SU-DHL-6 (cell line): ENCODE measurements around the gene KCNN2.

ENCODE experiments used
- H2AFZ ChIP-seq: fragments of 200-600 bp; sonication (generic); 2 replicates; pipeline ENCODE4 v1.6.1; 2014; ENCODE audit warnings: low read depth, mild to moderate bottlenecking, moderate library complexity, mixed read lengths, antibody characterized with exemption, low read length; ENCODE audit not compliant: severe bottlenecking
- H3F3A ChIP-seq: fragments of 200-600 bp; shearing (Covaris generic); 2 replicates; pipeline ENCODE4 v1.6.0; 2016; ENCODE audit warnings: antibody characterized with exemption, mild to moderate bottlenecking; ENCODE audit not compliant: insufficient read depth
- H3K27ac ChIP-seq: fragments of 200-600 bp; sonication (generic); 2 replicates; pipeline ENCODE4 v1.5.1; 2016; ENCODE audit warnings: low read depth, mild to moderate bottlenecking, low read length, moderate library complexity, mixed read lengths
- H3K27me3 ChIP-seq: fragments of 200-600 bp; sonication (generic), shearing (Covaris generic); 2 replicates; pipeline ENCODE4 v1.6.0; 2014; ENCODE audit warnings: mild to moderate bottlenecking, low read length
- H3K36me3 ChIP-seq: fragments of 200-600 bp; sonication (generic); 2 replicates; pipeline ENCODE4 v1.6.1; 2014; ENCODE audit warnings: mild to moderate bottlenecking, low read length, mixed read lengths
- H3K4me2 ChIP-seq: fragments of 300-600, 200-600 bp; shearing (Covaris generic), sonication (generic); 2 replicates; pipeline ENCODE4 v1.6.0; 2014; ENCODE audit warnings: low read length, low read depth, mild to moderate bottlenecking; ENCODE audit not compliant: poor library complexity, severe bottlenecking
- H3K4me3 ChIP-seq: fragments of 200-600 bp; sonication (generic); 2 replicates; pipeline ENCODE4 v1.5.1; 2014; ENCODE audit warnings: antibody characterized with exemption, low read length, mild to moderate bottlenecking, mixed read lengths; ENCODE audit not compliant: insufficient read depth, poor library complexity, severe bottlenecking
- H3K79me2 ChIP-seq: fragments of 200-600 bp; sonication (generic); 2 replicates; pipeline ENCODE4 v1.6.1; 2014; ENCODE audit warnings: mild to moderate bottlenecking, low read length, moderate library complexity; ENCODE audit not compliant: insufficient read depth
- H3K9ac ChIP-seq: fragments of 200-600 bp; sonication (generic); 2 replicates; pipeline ENCODE4 v1.7.0; 2014; ENCODE audit warnings: mild to moderate bottlenecking, low read length
- H3K9me2 ChIP-seq: fragments of 200-600 bp; sonication (generic); replicated peaks from 2 replicates; pipeline ENCODE4 v1.6.1; 2014; ENCODE audit warnings: low read length; ENCODE audit not compliant: insufficient read depth
- H3K9me3 ChIP-seq: fragments of 200-600 bp; sonication (generic); 2 replicates; pipeline ENCODE4 v1.6.1; 2014; ENCODE audit warnings: low read length, mixed read lengths; ENCODE audit not compliant: insufficient read depth
- H4K20me1 ChIP-seq: fragments of 200-600 bp; sonication (generic); 2 replicates; pipeline ENCODE4 v1.6.1; 2014; ENCODE audit warnings: low read depth, mild to moderate bottlenecking, antibody characterized with exemption, low read length, moderate library complexity, mixed read lengths
- EZH2phosphoT487 ChIP-seq: fragments of 200-600 bp; sonication (generic), shearing (Covaris generic); conservative IDR thresholded peaks from 2 replicates; pipeline ENCODE4 v1.6.1; 2018; ENCODE audit warnings: mild to moderate bottlenecking, antibody characterized with exemption, low read length, moderate library complexity, mixed read lengths
- TF ChIP-seq, protein P1 (sequence below): fragments of 200-600 bp; sonication (generic); IDR thresholded peaks from one replicate; pipeline ENCODE4 v1.5.1; 2017; ENCODE audit warnings: antibody characterized with exemption, mild to moderate bottlenecking, low read length, moderate library complexity; ENCODE audit not compliant: insufficient read depth, poor library complexity, severe bottlenecking

Gene KCNN2

DNA sequence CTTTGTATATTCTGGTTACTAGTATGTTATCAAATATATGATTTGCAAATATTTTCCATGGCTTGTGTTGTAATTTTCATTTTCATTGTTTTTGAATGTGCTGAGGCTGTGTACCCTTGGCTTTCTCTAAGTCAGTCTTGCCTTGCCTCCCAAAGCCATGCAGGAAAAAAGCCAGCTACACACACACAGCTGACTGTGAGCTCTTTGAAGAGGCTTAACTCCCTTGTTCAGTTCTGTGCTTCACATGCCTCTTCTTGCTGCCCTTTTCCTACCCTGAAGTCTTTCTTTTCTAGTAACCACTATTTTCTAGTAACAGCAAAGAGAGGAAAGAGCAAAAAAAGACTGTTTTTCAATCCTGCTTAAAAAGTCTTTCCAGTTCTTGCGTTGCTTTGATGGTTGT, 53.9 kb downstream of the KCNN2 start:
- H3K79me2 ChIP-seq = no peaks in the 10 kb centered on the region

DNA sequence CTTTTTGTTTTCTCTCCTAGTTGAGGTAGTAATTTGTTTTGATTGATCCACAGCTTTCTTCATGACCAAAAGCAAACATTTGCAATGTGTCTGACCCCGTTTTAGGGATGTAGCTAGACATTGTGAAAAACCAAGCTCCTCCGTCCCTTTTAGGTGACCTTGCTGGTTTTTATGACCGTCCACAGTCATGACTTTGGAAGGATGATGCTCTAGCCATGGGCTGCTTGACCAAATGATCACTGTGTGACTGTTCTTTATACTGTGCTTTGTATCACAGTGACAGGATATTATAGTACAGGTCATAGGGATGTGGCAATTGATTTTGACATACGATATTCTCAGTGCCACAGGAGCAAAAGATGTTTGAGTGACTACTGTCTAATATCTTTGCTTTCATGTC, 54.4 kb downstream of the KCNN2 start:
- H3K9me2 ChIP-seq = no peaks in the 10 kb centered on the region
- TF ChIP-seq, protein P1, sequence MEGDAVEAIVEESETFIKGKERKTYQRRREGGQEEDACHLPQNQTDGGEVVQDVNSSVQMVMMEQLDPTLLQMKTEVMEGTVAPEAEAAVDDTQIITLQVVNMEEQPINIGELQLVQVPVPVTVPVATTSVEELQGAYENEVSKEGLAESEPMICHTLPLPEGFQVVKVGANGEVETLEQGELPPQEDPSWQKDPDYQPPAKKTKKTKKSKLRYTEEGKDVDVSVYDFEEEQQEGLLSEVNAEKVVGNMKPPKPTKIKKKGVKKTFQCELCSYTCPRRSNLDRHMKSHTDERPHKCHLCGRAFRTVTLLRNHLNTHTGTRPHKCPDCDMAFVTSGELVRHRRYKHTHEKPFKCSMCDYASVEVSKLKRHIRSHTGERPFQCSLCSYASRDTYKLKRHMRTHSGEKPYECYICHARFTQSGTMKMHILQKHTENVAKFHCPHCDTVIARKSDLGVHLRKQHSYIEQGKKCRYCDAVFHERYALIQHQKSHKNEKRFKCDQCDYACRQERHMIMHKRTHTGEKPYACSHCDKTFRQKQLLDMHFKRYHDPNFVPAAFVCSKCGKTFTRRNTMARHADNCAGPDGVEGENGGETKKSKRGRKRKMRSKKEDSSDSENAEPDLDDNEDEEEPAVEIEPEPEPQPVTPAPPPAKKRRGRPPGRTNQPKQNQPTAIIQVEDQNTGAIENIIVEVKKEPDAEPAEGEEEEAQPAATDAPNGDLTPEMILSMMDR = no peak
- TF ChIP-seq EZH2phosphoT487 = no peak
- H3F3A ChIP-seq = no peaks in the 10 kb centered on the region
- H3K36me3 ChIP-seq = no peaks in the 10 kb centered on the region
- H3K4me2 ChIP-seq = no peak overlapping the region
- no peaks in the 10 kb centered on the region for H4K20me1 ChIP-seq
- no peak overlapping the region for H3K9ac ChIP-seq
- no peak overlapping the region for H3K4me3 ChIP-seq
- no peak overlapping the region for H3K27ac ChIP-seq
- no peaks in the 10 kb centered on the region for H3K9me3 ChIP-seq
- H3K27me3 ChIP-seq = no peaks in the 10 kb centered on the region
- H3K79me2 ChIP-seq = no peaks in the 10 kb centered on the region
- no peak overlapping the region for H2AFZ ChIP-seq

More for the DNA sequence above, 53.9 kb downstream of the KCNN2 start:
- no peak overlapping the region for H3K27ac ChIP-seq
- no peaks in the 10 kb centered on the region for H3K36me3 ChIP-seq
- no peak overlapping the region for H3K9ac ChIP-seq
- no peaks in the 10 kb centered on the region for H3F3A ChIP-seq
- no peaks in the 10 kb centered on the region for H3K9me2 ChIP-seq
- no peak for TF ChIP-seq EZH2phosphoT487
- TF ChIP-seq, protein P1 = no peak
- no peaks in the 10 kb centered on the region for H3K9me3 ChIP-seq
- H3K4me3 ChIP-seq = no peak overlapping the region
- no peak overlapping the region for H3K4me2 ChIP-seq
- H4K20me1 ChIP-seq = no peaks in the 10 kb centered on the region
- no peak overlapping the region for H2AFZ ChIP-seq
- no peaks in the 10 kb centered on the region for H3K27me3 ChIP-seq

DNA sequence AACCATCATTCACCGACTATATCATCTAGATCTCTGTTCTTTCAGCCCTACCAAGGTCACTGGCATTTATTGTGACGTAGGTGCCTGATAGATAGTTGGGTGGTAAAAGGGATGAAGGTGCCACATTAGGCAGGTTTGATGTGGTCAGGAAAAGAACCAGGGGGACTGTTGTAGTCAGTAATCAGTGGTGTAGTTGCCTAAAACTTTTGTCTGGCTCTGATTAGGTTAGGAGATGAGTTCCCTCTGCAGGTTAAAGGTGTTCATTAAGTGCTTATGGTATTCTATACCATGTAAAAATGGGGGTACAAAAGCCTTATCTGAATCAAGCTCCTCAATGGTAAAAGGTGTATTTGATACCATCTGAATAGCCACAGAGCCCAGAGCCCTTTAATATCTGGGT, 55.6 kb downstream of the KCNN2 start:
- no peaks in the 10 kb centered on the region for H3K9me3 ChIP-seq
- H3K79me2 ChIP-seq = no peaks in the 10 kb centered on the region
- H3K27ac ChIP-seq = no peak overlapping the region
- no peak overlapping the region for H3K4me2 ChIP-seq
- no peaks in the 10 kb centered on the region for H3K27me3 ChIP-seq
- H2AFZ ChIP-seq = no peak overlapping the region
- TF ChIP-seq, protein P1 = no peak
- TF ChIP-seq EZH2phosphoT487 = no peak
- no peaks in the 10 kb centered on the region for H3F3A ChIP-seq
- no peaks in the 10 kb centered on the region for H3K36me3 ChIP-seq
- no peaks in the 10 kb centered on the region for H3K9me2 ChIP-seq
- no peak overlapping the region for H3K4me3 ChIP-seq
- H4K20me1 ChIP-seq = no peaks in the 10 kb centered on the region
- no peak overlapping the region for H3K9ac ChIP-seq
